AG04450 (cell line): ENCODE results near the gene ZMYM2. TPM values are rescaled to one million over a fixed set of nuclear protein-coding genes. Genes with fewer than 3 reads are reported as not detected.

ENCODE experiments used
- CTCF ChIA-PET: fragments of 300-600, 350-600 bp; formaldehyde crosslinking; extraction: SDS; loops from one replicate; lab custom pipeline; 2022; ENCODE audit warnings: antibody characterized with exemption, inconsistent platforms; lab: Charles Lee
- POLR2A ChIA-PET: fragments of 350-600 bp; formaldehyde crosslinking; extraction: SDS; loops from one replicate; lab custom pipeline; 2021; ENCODE audit warnings: antibody characterized with exemption, inconsistent platforms; lab: Yijun Ruan, JAX
- DNase-seq: peaks from one replicate; pipeline ENCODE4 v3.0.0-alpha.2; 2011; ENCODE audit warnings: low read depth, low spot score
- H3K27ac ChIP-seq: one replicate; pipeline ENCODE4 v1.5.1; 2012; ENCODE audit warnings: low read depth, low read length, control low read depth
- H3K27me3 ChIP-seq: one replicate; pipeline ENCODE4 v1.6.0; 2012; ENCODE audit warnings: low read length; ENCODE audit not compliant: control insufficient read depth, insufficient read depth
- H3K4me3 ChIP-seq: 2 replicates; pipeline ENCODE4 v1.5.1; 2011; ENCODE audit warnings: mild to moderate bottlenecking, low read depth, low read length, control low read depth
- H3K9me3 ChIP-seq: 2 replicates; pipeline ENCODE4 v1.5.1; 2012; ENCODE audit warnings: low read length; ENCODE audit not compliant: control insufficient read depth, insufficient read depth
- polyA plus RNA-seq: library from polyadenylated mRNA; depleted of rRNA; stranded (reverse); fragments of >200 nt; gene quantifications from 2 replicates; pipeline ENCODE4 v1.2.3, GENCODE V29; 2011
- TF ChIP-seq, protein P1 (sequence below): IDR thresholded peaks from 2 replicates; pipeline ENCODE4 v1.5.1; 2011; ENCODE audit warnings: low read depth, low read length, control low read depth, inconsistent platforms

ZMYM2 gene
- polyA plus RNA-seq, 1 experiment: 46.1 TPM

DNA sequence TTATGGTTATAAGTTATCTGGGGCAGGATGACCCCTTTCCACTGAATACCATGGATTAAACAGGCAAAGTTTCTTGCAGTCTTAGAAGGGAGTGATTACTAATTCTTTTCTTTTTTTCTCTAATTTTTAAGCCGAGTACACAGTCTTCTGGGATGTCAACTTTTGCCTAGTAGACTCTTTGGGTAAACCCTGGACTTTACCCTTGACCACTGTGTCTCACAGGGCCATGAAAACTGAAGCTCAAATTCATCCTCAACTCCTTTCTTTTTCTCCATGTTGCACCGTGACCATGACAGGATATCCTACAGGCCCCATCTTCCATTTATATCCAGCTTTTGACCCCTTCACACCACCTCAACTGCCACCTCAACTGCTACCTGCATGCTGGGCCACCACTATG lies 150.5 kb downstream of the ZMYM2 start:
- DNase-seq: no peak
- ChIA-PET POLR2A (interaction anchor here (1.3 kb wide), 1 partner anchor 10 kb away, joined by 6 read pairs; no protein-coding TSS in a partner anchor), CTCF (interaction anchor here (1.0 kb wide), 1 partner anchor 9 kb away, joined by 5 read pairs; no protein-coding TSS in a partner anchor)
- peaks cover 20% of the 10 kb centered on the region for H3K27me3 ChIP-seq
- TF ChIP-seq, protein P1, sequence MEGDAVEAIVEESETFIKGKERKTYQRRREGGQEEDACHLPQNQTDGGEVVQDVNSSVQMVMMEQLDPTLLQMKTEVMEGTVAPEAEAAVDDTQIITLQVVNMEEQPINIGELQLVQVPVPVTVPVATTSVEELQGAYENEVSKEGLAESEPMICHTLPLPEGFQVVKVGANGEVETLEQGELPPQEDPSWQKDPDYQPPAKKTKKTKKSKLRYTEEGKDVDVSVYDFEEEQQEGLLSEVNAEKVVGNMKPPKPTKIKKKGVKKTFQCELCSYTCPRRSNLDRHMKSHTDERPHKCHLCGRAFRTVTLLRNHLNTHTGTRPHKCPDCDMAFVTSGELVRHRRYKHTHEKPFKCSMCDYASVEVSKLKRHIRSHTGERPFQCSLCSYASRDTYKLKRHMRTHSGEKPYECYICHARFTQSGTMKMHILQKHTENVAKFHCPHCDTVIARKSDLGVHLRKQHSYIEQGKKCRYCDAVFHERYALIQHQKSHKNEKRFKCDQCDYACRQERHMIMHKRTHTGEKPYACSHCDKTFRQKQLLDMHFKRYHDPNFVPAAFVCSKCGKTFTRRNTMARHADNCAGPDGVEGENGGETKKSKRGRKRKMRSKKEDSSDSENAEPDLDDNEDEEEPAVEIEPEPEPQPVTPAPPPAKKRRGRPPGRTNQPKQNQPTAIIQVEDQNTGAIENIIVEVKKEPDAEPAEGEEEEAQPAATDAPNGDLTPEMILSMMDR: no peak
- no peak overlapping the region for H3K4me3 ChIP-seq
- H3K27ac ChIP-seq: no peak overlapping the region
- H3K9me3 ChIP-seq: no peaks in the 10 kb centered on the region

DNA sequence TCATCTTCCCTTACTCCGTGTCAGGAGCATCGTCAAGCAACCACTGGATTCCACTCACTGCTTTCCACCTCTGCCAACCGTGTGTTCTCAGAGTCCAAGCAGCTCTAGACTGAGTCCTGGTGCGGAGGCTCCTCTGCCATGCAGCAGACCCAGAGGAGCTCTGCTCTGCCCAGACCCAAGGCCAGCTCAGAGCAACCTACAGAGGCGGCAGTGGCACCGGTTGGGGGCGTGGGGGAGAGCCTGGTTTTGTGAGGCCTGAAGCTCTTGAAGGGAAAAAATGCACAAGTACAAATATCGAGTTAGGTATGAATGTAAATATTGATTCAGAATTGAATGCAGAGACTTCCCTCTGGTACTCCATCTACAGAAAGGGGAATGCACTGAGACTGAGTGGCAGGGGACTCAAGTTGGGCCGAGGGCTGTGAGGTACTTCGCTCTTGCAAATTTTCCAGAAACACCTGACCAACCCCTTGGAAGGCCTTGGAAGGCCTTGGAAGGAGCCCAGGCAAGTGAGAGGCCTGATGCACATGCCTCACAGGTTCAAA lies 155.6 kb downstream of the ZMYM2 start:
- H3K4me3 ChIP-seq: no peak overlapping the region
- H3K9me3 ChIP-seq: no peaks in the 10 kb centered on the region; the same call in 1 of the 2 replicates
- TF ChIP-seq, protein P1: no peak
- CTCF ChIA-PET: no interaction called here
- H3K27me3 ChIP-seq: peaks cover 4% of the 10 kb centered on the region
- H3K27ac ChIP-seq: no peak overlapping the region
- DNase-seq: no peak
- POLR2A ChIA-PET: interaction anchor here (0.5 kb wide), 1 partner anchor 13 kb away, joined by 3 read pairs; no protein-coding TSS in a partner anchor

DNA sequence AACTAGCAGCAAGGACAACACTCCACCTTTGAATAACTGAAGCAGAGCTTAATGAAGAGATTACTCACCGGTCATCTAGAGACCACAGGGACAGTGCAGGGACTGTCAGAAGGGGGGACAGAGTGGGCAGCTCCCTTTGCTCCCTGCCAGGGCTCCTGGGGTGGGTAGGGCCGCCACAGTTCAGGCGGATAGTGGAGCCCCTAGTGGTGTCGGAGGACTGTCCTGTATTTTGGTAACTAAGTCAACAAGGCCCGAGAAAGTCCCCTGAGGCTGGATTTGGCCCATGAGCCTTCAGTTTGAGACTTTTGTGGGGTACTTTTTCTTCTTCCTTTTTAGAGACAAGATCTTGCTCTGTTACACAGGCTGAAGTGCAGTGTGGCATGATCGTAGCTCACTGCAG lies 157.7 kb downstream of the ZMYM2 start:
- peaks cover 4% of the 10 kb centered on the region for H3K27me3 ChIP-seq

DNA sequence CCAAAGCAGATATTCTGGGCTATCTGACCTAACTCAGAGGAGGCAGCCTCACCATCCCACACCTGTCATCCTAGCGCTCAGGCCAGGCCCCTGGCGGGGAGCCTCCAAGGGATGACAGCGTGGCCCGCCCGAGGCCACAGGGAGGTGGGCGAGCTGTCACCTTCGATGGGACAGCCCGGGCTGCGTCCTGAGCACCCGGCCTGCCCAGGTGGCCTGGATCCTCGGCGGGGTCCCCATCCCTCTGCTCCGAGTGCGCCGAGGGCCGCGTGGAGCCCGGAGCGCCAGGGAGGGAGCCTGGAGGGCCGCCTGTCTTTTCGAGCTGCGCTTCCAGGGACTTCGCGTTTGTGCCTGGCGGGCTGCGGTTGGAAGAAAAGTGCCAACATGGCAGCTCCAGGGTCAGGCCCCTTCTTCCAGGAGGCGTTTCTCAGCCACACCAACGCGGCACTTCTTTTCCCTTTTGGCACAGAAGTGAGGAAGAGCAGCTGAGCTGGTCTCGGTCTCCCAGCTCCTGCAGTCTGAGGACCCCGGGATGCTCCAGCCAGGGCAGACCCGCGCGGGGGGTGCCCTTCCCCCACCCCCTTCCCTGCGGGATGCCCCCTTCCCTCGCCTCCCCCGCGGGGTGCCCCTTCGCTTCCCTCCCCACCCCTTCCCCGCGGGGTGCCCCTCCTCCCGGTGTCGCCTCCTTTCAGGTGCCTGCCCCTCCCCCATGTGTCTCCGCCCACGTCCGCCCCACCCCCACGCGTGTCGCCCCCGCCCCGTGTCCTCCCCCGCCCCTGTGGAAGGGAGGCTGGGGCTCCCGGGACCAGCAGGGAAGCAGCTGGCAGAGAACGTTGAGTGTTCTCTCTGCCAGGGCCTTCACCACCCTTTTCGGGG lies 160.0 kb downstream of the ZMYM2 start:
- Histone ChIP-seq H3K4me3 (peak overlapping the region; percentile 52), H3K27ac (peak overlapping the region; percentile 77), H3K27me3 (peaks cover 3% of the 10 kb centered on the region), H3K9me3 (no peaks in the 10 kb centered on the region; the same call in 1 of the 2 replicates)
- DNase-seq: no peak
- POLR2A ChIA-PET: interaction anchor here (0.7 to 1.6 kb wide), 5 partner anchors 9 to 236 kb away, joined by 5 to 8 read pairs (median 6); no protein-coding TSS in a partner anchor
- CTCF ChIA-PET: interaction anchor here (1.0 to 1.4 kb wide), 3 partner anchors 9 to 25 kb away, joined by 3 to 5 read pairs (median 4); no protein-coding TSS in a partner anchor
- TF ChIP-seq, protein P1: no peak

More for the DNA sequence above, 157.7 kb downstream of the ZMYM2 start:
- Histone ChIP-seq H3K4me3 (no peak overlapping the region), H3K9me3 (no peaks in the 10 kb centered on the region; the same call in 1 of the 2 replicates), H3K27ac (no peak overlapping the region)
- CTCF ChIA-PET: interaction anchor here (1.3 kb wide), 1 partner anchor 131 kb away, joined by 4 read pairs; no protein-coding TSS in a partner anchor
- POLR2A ChIA-PET: no interaction called here
- TF ChIP-seq, protein P1: no peak
- DNase-seq: no peak
